Measurements from ENCODE around the gene OGG1.

DNA sequence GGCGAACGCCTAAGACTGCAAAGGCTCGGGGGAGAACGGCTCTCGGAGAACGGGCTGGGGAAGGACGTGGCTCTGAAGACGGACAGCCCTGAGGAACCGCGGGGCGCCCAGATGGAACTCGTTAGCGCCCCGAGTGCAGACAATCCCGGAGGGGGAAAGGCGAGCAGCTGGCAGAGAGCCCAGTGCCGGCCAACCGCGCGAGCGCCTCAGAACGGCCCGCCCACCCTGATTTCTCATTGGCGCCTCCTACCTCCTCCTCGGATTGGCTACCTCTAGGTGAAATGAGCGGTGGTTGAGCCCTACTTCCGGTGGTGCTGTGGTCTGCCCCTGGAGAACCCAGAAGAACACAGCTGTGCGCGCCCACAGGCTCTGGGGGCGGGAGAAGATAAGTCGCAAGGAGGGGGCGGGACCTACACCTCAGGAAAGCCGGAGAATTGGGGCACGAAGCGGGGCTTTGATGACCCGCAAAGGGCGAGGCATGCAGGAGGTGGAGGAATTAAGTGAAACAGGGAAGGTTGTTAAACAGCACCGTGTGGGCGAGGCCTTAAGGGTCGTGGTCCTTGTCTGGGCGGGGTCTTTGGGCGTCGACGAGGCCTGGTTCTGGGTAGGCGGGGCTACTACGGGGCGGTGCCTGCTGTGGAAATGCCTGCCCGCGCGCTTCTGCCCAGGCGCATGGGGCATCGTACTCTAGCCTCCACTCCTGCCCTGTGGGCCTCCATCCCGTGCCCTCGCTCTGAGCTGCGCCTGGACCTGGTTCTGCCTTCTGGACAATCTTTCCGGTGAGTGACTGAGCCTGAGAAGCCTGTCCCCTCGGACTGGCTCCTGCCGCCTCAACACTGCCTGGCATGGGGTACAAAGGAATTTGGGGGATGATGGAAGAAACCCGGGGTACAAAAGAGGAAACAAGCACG lies at the start of gene OGG1:
- peak; percentile 91 for TF ChIP-seq ZBTB17 (tag by site-specific recombination; IDR thresholded peaks at IDR 0.05)
- TF ChIP-seq, protein P1, sequence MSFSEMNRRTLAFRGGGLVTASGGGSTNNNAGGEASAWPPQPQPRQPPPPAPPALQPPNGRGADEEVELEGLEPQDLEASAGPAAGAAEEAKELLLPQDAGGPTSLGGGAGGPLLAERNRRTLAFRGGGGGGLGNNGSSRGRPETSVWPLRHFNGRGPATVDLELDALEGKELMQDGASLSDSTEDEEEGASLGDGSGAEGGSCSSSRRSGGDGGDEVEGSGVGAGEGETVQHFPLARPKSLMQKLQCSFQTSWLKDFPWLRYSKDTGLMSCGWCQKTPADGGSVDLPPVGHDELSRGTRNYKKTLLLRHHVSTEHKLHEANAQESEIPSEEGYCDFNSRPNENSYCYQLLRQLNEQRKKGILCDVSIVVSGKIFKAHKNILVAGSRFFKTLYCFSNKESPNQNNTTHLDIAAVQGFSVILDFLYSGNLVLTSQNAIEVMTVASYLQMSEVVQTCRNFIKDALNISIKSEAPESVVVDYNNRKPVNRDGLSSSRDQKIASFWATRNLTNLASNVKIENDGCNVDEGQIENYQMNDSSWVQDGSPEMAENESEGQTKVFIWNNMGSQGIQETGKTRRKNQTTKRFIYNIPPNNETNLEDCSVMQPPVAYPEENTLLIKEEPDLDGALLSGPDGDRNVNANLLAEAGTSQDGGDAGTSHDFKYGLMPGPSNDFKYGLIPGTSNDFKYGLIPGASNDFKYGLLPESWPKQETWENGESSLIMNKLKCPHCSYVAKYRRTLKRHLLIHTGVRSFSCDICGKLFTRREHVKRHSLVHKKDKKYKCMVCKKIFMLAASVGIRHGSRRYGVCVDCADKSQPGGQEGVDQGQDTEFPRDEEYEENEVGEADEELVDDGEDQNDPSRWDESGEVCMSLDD (tag by site-specific recombination; IDR thresholded peaks at IDR 0.05): peak; percentile 81
- TF ChIP-seq SALL2 (tag by site-specific recombination; IDR thresholded peaks at IDR 0.05; ENCODE audit: borderline replicate concordance): no peak

All from HEK293 (cell line).